OCI-LY7 (cell line): ENCODE measurements around the gene TRIM41. TPM values are rescaled to one million over a fixed set of nuclear protein-coding genes. Genes with fewer than 3 reads are reported as not detected.
"Not testable (repeated sequence)": the region's sequence is repeated elsewhere in the genome, so short reads cannot be mapped to it uniquely, and the experiment has no call there.

Experiments used
- BruUV-seq: library from RNA; stranded (reverse); fragments of 400-500 nt; replicated peaks from 2 replicates; lab custom pipeline; 2021; lab: Mats Ljungman, UMichigan
- CTCF ChIA-PET: fragments of 300-600 bp; sonication (Branson Sonifier 250); formaldehyde crosslinking; loops from one replicate; lab custom pipeline; 2022; ENCODE audit warnings: antibody characterized with exemption; ENCODE audit not compliant: unreplicated experiment; lab: Charles Lee
- POLR2A ChIA-PET: fragments of 300-600 bp; sonication (Branson Sonifier 250); formaldehyde crosslinking; loops from one replicate; lab custom pipeline; 2022; ENCODE audit warnings: antibody characterized with exemption; lab: Charles Lee
- DNase-seq: peaks from one replicate; pipeline ENCODE4 v3.0.0-alpha.2; 2015; ENCODE audit warnings: low spot score
- H2AFZ ChIP-seq: fragments of 200-600 bp; sonication (generic), shearing (Covaris generic); 2 replicates; pipeline ENCODE4 v1.6.1; 2014; ENCODE audit warnings: mild to moderate bottlenecking, antibody characterized with exemption, low read length, moderate library complexity
- H3K27ac ChIP-seq: fragments of 200-600 bp; sonication (generic); 2 replicates; pipeline ENCODE4 v1.5.1; 2014; ENCODE audit warnings: mixed run types, low read depth, mild to moderate bottlenecking, moderate library complexity, low read length, inconsistent platforms; ENCODE audit not compliant: poor library complexity, severe bottlenecking
- H3K36me3 ChIP-seq: fragments of 200-600 bp; sonication (generic); 2 replicates; pipeline ENCODE4 v1.6.1; 2014; ENCODE audit warnings: mild to moderate bottlenecking, antibody characterized with exemption, low read length, moderate library complexity, mixed read lengths; ENCODE audit not compliant: insufficient read depth
- H3K4me1 ChIP-seq: fragments of 200-600 bp; sonication (generic); 2 replicates; pipeline ENCODE4 v1.5.1; 2014; ENCODE audit warnings: mild to moderate bottlenecking, low read length; ENCODE audit not compliant: insufficient read depth, poor library complexity, severe bottlenecking
- H3K4me2 ChIP-seq: fragments of 200-600 bp; sonication (generic); 2 replicates; pipeline ENCODE4 v1.6.1; 2014; ENCODE audit warnings: mild to moderate bottlenecking, low read length
- H3K4me3 ChIP-seq: fragments of 200-600 bp; sonication (generic); 2 replicates; pipeline ENCODE4 v1.5.1; 2014; ENCODE audit warnings: mild to moderate bottlenecking, low read depth, low read length; ENCODE audit not compliant: poor library complexity, severe bottlenecking
- H3K79me2 ChIP-seq: fragments of 200-600 bp; sonication (generic); 2 replicates; pipeline ENCODE4 v1.6.1; 2016; ENCODE audit warnings: low read depth, mild to moderate bottlenecking, low read length, moderate library complexity, mixed read lengths; ENCODE audit not compliant: insufficient read depth
- H3K9me2 ChIP-seq: fragments of 200-600 bp; sonication (generic); 2 replicates; pipeline ENCODE4 v1.6.1; 2016; ENCODE audit warnings: mild to moderate bottlenecking, low read length, mixed read lengths; ENCODE audit not compliant: insufficient read depth
- H3K9me3 ChIP-seq: fragments of 200-600 bp; sonication (generic); 2 replicates; pipeline ENCODE4 v1.6.1; 2014; ENCODE audit warnings: mild to moderate bottlenecking, mixed run types, low read length, mixed read lengths
- H4K20me1 ChIP-seq: fragments of 200-600 bp; sonication (generic); 2 replicates; pipeline ENCODE4 v1.6.1; 2014; ENCODE audit warnings: mild to moderate bottlenecking, antibody characterized with exemption, low read length, moderate library complexity, mixed read lengths; ENCODE audit not compliant: insufficient read depth
- EZH2phosphoT487 ChIP-seq: fragments of 200-600 bp; sonication (generic); IDR thresholded peaks from 2 replicates; pipeline ENCODE4 v1.6.1; 2018; ENCODE audit warnings: low read depth, borderline replicate concordance, mild to moderate bottlenecking, mixed run types, antibody characterized with exemption, low read length, moderate library complexity, mixed read lengths
- intact Hi-C: fragments of 100-400 bp; cut with micrococcal nuclease; formaldehyde crosslinking; loops from one replicate; pipeline ENCODE4 v1.10.0; 2022; ENCODE audit not compliant: unreplicated experiment
- total RNA-seq, 2 experiments: library from RNA; depleted of rRNA in 1 of 2; stranded (reverse); fragments of >200 nt in 1 of 2; shearing (Covaris generic) in 1 of 2; gene quantifications; 2 replicates each; pipeline ENCODE4 v1.2.3, GENCODE V29; 2014 to 2022
- TF ChIP-seq, protein P1 (sequence below): fragments of 200-600 bp; sonication (generic); conservative IDR thresholded peaks from 2 replicates; pipeline ENCODE4 v1.5.1; 2014; ENCODE audit warnings: mild to moderate bottlenecking, antibody characterized with exemption, low read length, moderate library complexity, mixed read lengths

TRIM41 gene
- total RNA-seq, 2 experiments from 2014 or later = 30.2 to 73.4 TPM

DNA sequence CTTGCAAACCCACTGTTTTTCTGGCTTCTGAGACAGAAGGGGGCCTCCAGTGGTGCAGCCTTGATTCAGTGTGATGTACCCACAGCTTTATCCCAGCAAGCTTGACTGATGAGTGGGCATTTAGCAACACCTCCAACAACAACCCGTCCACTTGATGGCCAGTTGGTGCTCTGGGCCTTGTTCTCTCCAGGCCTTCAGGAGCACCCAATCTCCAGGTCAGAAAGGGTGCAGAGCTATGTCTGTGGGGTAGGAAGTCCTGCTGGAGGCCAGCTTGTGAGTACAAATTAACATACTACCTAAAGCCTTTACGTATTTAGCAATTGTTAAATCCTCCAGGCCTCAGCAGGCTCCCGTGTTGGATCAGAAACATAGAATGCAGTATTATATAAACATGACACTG lies 48.0 kb downstream of the TRIM41 start:
- POLR2A ChIA-PET = no interaction called here
- no peaks in the 10 kb centered on the region for H3K9me3 ChIP-seq
- no peaks in the 10 kb centered on the region for H3K4me1 ChIP-seq
- CTCF ChIA-PET = no interaction called here
- no peak overlapping the region for H3K27ac ChIP-seq
- H3K79me2 ChIP-seq = no peaks in the 10 kb centered on the region
- H3K4me2 ChIP-seq = no peak overlapping the region
- H3K9me2 ChIP-seq = no peaks in the 10 kb centered on the region
- no peak overlapping the region for H2AFZ ChIP-seq
- no peak for TF ChIP-seq EZH2phosphoT487
- TF ChIP-seq, protein P1, sequence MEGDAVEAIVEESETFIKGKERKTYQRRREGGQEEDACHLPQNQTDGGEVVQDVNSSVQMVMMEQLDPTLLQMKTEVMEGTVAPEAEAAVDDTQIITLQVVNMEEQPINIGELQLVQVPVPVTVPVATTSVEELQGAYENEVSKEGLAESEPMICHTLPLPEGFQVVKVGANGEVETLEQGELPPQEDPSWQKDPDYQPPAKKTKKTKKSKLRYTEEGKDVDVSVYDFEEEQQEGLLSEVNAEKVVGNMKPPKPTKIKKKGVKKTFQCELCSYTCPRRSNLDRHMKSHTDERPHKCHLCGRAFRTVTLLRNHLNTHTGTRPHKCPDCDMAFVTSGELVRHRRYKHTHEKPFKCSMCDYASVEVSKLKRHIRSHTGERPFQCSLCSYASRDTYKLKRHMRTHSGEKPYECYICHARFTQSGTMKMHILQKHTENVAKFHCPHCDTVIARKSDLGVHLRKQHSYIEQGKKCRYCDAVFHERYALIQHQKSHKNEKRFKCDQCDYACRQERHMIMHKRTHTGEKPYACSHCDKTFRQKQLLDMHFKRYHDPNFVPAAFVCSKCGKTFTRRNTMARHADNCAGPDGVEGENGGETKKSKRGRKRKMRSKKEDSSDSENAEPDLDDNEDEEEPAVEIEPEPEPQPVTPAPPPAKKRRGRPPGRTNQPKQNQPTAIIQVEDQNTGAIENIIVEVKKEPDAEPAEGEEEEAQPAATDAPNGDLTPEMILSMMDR = no peak
- H3K4me3 ChIP-seq = no peak overlapping the region
- no TSS peak for BruUV-seq
- no peaks in the 10 kb centered on the region for H4K20me1 ChIP-seq
- no peaks in the 10 kb centered on the region for H3K36me3 ChIP-seq
- intact Hi-C loops = no loop called here
- no peak for DNase-seq

DNA sequence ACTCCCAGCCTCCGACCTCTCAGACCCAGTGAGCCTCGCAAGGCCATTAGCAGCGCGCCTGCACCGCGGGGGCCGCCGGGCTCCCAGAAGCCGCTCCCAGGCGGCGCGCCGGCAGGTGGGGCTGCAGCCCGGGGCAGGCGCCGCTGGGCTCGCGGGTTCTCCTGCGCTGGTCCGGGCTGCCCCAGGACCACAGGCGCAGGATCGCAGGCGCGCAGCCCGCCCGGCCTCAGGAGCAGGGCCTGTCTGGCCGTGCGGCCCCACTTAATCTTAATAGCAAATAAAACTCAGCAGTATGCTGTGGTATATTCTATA lies 50.3 kb downstream of the TRIM41 start:
- H4K20me1 ChIP-seq, H3K9me2 ChIP-seq, H3K9me3 ChIP-seq, DNase-seq, H3K4me2 ChIP-seq, BruUV-seq, H3K36me3 ChIP-seq, H3K27ac ChIP-seq, intact Hi-C loops, H3K4me1 ChIP-seq, CTCF ChIA-PET, H3K4me3 ChIP-seq, H2AFZ ChIP-seq, H3K79me2 ChIP-seq: not testable (repeated sequence)
- POLR2A ChIA-PET = interaction anchor here (0.6 kb wide), 1 partner anchor 408 kb away, joined by 3 read pairs; no protein-coding TSS in a partner anchor

DNA sequence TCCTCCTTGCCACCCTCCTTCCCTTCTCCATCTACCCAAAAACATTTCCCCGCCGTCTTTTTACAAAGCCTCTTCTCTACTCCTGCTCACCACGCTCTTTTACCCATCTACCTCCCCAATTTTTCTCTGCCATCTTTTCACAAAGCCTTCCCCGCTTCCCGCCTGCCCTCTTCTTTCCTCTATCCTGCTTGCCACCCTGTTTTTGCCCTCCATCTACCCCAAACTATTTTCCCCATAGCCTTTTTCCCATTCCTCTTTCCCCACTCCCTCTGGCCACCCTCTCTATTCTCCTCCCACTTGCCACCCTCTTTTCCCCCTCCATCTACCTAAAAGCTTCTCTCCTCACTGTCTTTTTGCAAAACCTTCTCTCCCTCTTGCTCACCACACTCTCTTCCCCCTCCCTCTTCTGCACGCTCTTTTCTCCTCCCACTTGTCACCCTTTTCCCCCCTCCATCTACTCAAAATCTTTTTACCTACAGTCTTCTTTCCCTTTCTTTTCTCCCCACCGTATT lies 57.2 kb downstream of the TRIM41 start:
- no peaks in the 10 kb centered on the region for H3K4me1 ChIP-seq
- DNase-seq = no peak
- H2AFZ ChIP-seq = no peak overlapping the region
- H3K79me2 ChIP-seq = no peaks in the 10 kb centered on the region
- no peaks in the 10 kb centered on the region for H3K36me3 ChIP-seq
- H3K27ac ChIP-seq = no peak overlapping the region
- BruUV-seq = no TSS peak
- POLR2A ChIA-PET = no interaction called here
- CTCF ChIA-PET = no interaction called here
- no peak overlapping the region for H3K4me2 ChIP-seq
- H3K4me3 ChIP-seq = no peak overlapping the region
- H3K9me3 ChIP-seq = no peaks in the 10 kb centered on the region
- intact Hi-C loops = no loop called here
- H3K9me2 ChIP-seq = no peaks in the 10 kb centered on the region
- TF ChIP-seq EZH2phosphoT487 = no peak
- TF ChIP-seq, protein P1 = no peak
- no peaks in the 10 kb centered on the region for H4K20me1 ChIP-seq
